Brain microvascular endothelial cell (primary cell): ENCODE data around the gene SERAC1.

Experiments
- DNase-seq: peaks from one replicate; pipeline ENCODE4 v3.0.0-alpha.2; 2020
- H3K27ac ChIP-seq: fragments of 250-450 bp; sonication (Bioruptor Pico); 2 replicates; pipeline ENCODE4 v1.5.1; 2020; ENCODE audit warnings: mild to moderate bottlenecking, moderate library complexity
- H3K27me3 ChIP-seq: fragments of 250-450 bp; sonication (Bioruptor Pico); replicated peaks from 2 replicates; pipeline ENCODE4 v1.5.1; 2020; ENCODE audit warnings: mild to moderate bottlenecking
- H3K36me3 ChIP-seq: fragments of 250-450 bp; sonication (Bioruptor Pico); replicated peaks from 2 replicates; pipeline ENCODE4 v1.5.1; 2020; ENCODE audit warnings: mild to moderate bottlenecking
- H3K4me3 ChIP-seq: 2 replicates; pipeline ENCODE4 v1.5.1; 2011; ENCODE audit warnings: low read depth, mild to moderate bottlenecking, control low read depth, low read length, moderate library complexity
- CTCF ChIP-seq: IDR thresholded peaks from 2 replicates; pipeline ENCODE4 v1.5.1; 2011; ENCODE audit warnings: low read depth, mild to moderate bottlenecking, moderate library complexity, low read length, control low read depth, inconsistent platforms; ENCODE audit errors: missing control alignments
- in situ Hi-C: cut with HindIII; loops from 2 replicates; pipeline ENCODE4 v1.10.0; 2017; ENCODE audit warnings: low sequenced_read_pairs, low pct_ligation_motif_present

The SERAC1 gene

DNA sequence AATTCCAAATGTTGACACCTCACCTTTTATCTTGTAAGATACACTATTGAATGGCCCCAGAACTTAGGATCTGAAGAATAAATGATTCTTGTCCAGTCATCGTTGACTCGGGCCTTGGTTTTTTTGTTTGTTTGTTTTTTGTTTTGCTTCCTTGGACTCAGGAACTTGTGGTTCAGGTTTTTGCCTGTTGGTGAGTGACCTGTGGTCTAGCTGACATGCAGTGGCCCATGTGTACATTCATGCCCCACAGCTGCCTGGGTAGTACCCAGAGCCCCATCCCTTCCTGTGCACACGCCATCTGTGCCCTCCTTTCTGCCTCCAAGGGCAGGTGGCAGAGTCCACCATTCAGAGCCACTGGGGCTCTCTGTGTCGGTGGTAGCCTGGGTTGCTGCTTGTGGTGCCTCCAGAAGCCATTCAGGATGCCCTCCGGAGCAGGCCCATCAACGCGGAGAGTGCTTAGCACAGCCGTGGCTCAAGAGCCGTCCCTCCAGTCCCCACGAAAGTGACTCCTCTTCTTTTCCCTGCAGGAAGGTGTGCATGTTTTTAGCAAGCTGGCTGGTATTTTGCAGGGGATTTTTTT lies 100.5 kb downstream of the SERAC1 start:
- Histone ChIP-seq H3K27me3 (no peaks in the 10 kb centered on the region), H3K36me3 (peaks cover 93% of the 10 kb centered on the region), H3K27ac (no peak overlapping the region), H3K4me3 (no peak overlapping the region)
- DNase-seq: no peak
- no peak for TF ChIP-seq CTCF
- in situ Hi-C loops: no loop called here

GRCh38 chr6:158066136-158066781 lies 101.8 kb downstream of the SERAC1 start:
- DNase-seq: no peak
- in situ Hi-C loops: no loop called here
- TF ChIP-seq CTCF: no peak
- Histone ChIP-seq H3K27me3 (no peaks in the 10 kb centered on the region), H3K4me3 (no peak overlapping the region), H3K36me3 (peaks cover 92% of the 10 kb centered on the region), H3K27ac (no peak overlapping the region)

DNA sequence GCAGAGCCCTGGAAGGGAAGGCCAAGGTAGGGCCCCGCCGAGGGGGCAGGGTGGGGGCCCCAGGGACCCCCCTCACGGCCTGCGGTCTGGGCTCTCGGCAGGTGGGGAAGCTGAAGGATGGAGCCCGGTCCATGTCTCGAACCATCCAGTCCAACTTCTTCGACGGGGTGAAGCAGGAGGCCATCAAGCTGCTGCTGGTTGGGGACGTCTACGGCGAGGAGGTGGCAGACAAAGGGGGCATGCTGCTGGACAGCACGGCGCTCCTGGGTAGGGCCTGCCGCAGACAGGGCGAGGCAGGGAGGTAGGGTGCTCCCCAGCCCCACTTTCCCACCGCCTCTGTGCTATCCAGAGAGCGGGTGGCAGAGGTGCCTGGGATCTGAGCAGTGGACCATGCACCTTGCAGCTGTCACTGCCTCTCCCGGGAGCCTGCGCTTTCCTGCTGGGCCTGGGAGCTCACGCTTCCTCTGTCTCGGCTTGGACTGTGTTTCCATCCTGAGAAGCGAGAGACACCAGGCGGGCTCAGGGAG lies 103.3 kb downstream of the SERAC1 start:
- TF ChIP-seq CTCF: no peak
- H3K27me3 ChIP-seq: no peaks in the 10 kb centered on the region
- H3K4me3 ChIP-seq: no peak overlapping the region
- no peak for DNase-seq
- peaks cover 86% of the 10 kb centered on the region for H3K36me3 ChIP-seq
- in situ Hi-C loops: no loop called here
- H3K27ac ChIP-seq: no peak overlapping the region

GRCh38 chr6:158063736-158064135 lies 104.3 kb downstream of the SERAC1 start:
- TF ChIP-seq CTCF: no peak
- DNase-seq: no peak

DNA sequence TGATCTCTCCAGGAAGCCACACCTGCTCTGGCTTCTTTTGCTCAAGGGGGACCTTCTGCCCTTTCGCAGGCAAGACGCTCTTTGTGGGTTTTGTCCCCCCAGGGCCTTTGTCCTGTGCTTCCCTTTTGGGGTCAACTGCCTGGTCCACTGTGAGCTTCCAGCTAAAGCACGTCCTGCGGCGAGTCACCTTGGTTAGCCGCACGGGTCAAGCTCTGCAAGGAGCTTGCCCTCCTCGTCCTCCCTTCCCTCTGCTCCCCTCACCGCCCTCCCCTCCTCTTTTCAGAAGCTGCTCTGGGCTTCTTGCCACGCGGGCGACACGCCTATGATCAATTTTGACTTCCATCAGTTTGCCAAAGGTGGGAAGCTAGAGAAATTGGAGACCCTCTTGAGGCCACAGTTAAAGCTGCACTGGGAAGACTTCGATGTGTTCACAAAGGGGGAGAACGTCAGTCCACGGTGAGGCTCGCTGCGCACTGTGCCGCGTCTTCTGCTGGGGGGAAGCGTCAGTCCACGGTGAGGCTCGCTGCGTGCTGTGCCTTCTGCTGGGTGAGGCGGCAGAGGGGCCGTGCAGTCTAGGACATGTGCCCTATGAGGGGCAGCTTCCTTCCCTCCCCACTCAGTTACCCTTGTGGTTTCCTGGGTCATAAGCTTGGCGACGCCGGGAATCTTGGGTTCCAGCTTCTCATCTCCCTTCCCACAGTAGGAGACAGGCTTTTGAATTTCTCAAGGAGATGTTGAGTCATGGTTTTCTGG lies 106.2 kb downstream of the SERAC1 start:
- in situ Hi-C loops: no loop called here
- TF ChIP-seq CTCF: no peak
- Histone ChIP-seq H3K27ac (peak overlapping the region; percentile 94), H3K27me3 (no peaks in the 10 kb centered on the region), H3K4me3 (no peak overlapping the region), H3K36me3 (peaks cover 83% of the 10 kb centered on the region)
- peak; percentile 53 for DNase-seq

More at GRCh38 chr6:158063736-158064135, 104.3 kb downstream of the SERAC1 start:
- no peak overlapping the region for H3K27ac ChIP-seq
- in situ Hi-C loops: no loop called here
- peaks cover 86% of the 10 kb centered on the region for H3K36me3 ChIP-seq
- H3K4me3 ChIP-seq: no peak overlapping the region
- H3K27me3 ChIP-seq: no peaks in the 10 kb centered on the region
